Measurements from ENCODE around the gene C1D. TPM values are rescaled to one million over a fixed set of nuclear protein-coding genes. Genes with fewer than 3 reads are reported as not detected.
"Not testable (repeated sequence)": the region's sequence is repeated elsewhere in the genome, so short reads cannot be mapped to it uniquely, and the experiment has no call there.

Gene C1D
- total RNA-seq, 1 donor from 2014 or later = 7.9 TPM

DNA sequence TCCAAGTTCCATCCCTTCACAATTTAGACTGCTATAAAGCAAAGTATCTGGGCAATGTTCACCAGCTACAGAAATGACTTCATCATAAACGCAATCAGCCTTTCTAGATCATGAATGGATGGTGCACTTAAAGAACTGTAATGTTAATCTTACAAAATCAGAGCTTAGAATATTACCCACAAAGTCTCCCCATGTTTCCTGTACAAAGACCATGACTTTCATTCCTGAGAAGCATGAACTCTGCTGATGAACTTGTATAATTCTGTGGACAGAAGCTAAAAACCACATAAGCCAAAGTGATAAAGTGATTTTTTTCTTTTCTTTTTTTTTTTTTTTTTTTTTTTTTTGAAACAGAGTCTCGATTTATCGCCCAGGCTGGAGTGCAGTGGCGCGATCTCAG is 53.3 kb downstream of the C1D start:
- ATAC-seq = no peak
- no peak for DNase-seq (ENCODE audit: low spot score)

DNA sequence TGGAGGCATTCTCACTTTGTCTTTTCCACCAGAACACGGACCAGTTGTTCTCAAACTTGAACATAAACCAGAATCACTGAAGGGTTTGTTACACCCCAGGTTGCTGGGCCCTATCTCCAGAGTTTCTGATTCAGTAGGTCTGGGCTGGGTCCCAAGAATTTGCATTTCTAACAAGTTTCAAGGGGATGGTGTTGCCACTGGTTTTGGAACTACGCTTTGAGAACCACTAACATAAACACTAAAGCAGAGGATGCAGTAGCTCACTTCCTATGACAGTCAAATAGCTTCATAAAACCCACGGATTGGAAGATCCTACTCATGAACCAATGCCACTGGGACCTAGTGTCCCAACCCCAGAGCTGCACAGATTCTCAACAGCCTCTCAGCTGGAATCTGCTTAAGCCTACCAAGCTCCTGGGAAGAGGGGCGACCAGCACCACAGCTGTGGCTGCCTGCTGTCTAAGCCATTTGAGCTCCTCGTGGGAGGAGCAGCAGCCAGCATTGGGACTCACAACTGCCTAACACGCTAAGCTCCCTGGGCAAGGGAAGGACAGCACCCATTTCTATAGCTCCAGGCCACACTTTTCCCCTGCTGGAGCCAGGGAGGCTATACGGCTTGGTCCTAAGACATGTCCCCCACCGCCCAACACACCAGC is 62.5 kb downstream of the C1D start:
- DNase-seq (ENCODE audit: low spot score) (no peak), ATAC-seq (no peak)

DNA sequence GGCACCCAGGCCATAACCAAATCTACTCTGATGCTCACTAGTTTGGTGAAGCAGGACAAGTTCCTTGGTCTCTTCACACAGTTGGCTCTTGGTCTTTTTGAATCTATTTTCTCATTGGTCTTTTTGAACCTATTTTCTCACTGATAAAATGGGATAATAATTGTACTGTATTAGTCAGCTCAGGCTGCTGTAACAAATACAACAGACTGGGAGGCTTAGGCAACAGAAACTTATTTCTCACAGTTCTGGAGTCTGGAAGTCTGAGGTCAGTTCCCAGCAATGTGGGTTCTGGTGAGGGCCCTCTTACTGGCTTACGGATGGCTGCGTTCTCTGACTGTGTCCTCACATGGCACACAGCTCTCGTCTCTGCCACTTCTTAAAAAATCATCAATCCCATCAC is 63.5 kb downstream of the C1D start:
- DNase-seq (ENCODE audit: low spot score) (no peak), ATAC-seq (no peak)

DNA sequence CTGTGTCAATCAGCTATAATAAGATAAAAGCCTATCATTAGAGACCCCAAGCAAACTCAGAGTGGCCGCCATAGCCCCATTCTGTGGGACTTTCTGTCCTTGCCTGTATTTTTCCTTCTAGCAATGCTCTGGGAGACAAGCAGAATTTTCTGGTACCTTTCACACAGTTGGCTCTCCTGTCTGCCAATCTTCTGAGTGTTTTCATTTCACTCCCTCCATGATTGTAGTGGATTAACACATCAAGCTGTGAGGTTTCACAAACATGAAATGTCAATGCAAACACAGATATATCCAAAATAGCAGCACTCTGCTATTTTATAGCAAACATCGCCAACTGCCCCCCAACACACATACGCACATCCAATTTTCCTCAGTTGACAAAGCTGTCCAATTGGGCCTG is 64.9 kb downstream of the C1D start:
- DNase-seq (ENCODE audit: low spot score) (no peak), ATAC-seq (no peak)

DNA sequence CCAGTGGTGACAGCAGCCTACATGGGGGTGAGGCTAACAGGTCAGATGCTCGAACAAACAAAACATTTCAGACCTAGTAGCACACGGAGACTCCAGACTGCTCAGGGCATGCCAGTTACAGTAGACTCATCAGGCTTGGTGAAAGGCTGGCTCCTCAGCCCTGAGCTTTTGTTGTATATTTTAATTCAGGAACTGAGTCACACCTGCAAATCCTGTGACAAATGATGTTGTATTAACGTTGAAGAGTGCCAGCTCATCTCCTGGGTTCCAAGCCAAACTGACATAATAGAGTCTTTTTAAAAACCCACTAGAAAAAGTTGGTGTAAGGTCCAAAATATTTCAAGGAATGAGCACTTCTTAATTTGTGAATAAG is 65.3 kb downstream of the C1D start:
- ATAC-seq = no peak

DNA sequence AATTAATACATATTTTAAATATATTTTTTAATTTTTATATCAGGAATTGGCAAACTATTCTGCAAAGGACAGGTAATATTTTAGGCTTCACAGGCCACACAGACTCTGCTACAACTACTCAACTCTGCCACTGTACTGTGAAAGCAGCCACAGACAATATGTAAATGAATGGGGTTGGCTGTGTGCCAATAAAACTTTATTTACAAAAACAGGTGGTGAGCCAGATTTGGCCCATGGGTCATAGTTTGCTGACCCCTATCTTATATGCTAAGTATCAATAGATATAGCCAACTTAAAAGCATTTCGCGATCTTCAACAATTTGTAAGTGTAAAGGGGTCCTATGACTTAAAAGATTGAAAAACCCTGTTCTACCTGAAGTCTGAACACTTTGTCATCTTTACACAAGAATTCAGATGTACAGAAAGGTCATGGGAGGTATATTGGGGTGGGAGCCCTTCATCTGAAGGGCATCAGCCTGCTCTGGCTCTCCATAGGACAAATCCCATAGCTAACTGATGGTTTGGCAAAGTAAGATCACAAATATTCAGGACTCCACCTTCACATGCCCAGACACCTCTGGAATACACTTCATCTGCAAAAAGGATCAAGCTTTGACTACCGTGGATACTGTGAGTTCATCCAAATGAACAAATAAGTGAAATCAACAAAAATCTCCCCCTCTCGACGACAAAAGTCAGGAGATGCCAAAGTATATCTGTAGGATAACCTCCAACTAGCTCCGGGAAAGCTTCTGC is 65.9 kb downstream of the C1D start:
- no peak for DNase-seq (ENCODE audit: low spot score)
- ATAC-seq = no peak

More for the DNA sequence above, 65.3 kb downstream of the C1D start:
- no peak for DNase-seq (ENCODE audit: low spot score)

DNA sequence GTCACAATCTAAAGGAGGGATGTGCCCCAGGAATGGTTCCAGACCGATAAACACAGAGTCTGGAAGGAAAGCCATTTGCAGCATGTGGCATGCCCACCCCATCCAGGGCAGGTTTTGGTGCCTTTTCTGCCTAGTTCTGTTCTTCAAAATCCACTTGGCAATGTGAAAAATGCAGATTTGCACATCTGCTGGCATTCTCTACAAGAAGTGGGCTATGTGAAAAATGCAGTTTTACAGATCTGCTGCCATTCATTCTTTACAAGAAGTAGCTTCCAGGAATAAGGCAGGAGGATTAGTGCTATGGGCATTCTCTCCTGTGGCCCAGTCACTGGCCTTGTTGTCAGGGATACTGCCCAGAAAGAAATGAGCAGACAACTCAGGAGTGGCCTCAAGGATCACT is 68.1 kb downstream of the C1D start:
- ATAC-seq = no peak
- DNase-seq (ENCODE audit: low spot score) = no peak

DNA sequence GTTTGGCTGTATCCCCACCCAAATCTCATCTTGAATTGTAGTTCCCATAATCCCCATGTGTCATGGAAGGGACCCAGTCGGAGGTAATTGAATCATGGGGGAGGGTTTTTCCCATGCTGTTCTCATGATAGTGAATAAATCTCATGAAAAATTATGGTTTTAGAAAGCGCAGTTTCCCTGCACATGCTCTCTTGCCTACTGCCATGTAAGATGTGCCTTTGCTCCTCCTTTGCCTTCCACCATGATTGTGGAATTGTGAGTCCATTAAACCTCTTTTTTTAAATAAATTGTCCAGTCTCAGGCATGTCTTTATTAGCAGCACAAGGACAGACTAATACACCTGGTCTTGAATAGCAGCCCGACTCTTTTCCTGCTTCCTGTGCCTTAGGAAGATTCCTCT is 68.7 kb downstream of the C1D start:
- ATAC-seq; DNase-seq (ENCODE audit: low spot score): not testable (repeated sequence)

DNA sequence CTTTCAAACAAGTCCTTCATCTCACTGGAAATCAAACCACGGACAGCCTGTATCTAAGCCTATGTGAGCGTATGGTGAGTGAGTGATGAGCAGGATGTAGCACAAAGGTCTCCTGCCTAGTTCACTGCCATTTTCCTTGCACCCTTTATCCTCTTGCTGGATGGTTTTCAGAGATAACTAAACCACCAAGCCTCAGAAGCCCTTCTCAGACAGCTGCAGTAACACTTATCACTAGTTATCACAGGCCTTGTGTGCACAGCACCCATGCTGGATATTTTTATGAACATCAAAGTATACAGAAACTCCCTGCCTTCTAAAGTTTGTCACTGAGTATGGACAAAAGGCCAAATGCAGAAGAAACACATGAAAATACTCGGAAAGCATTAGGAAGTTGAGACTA is 69.5 kb downstream of the C1D start:
- ATAC-seq = no peak

DNA sequence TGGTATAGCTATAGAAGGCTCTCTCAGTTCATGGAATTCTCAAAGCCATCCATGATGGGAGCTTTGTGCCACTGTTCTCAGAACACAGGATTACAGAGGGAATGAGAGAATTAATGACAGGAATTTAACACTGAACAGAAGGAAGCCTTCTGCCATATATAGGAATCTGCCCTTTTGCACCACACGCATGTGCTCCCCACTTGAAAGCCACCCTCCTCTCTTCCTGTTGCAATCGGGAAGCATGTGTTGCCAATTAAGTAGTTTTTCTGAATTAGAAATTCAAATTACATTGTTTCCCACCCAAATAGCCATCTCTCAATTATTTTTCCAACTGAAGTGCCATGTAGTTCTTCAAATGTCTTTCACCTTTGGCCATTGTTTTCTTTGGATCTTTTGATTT is 71.3 kb downstream of the C1D start:
- DNase-seq (ENCODE audit: low spot score) (no peak), ATAC-seq (no peak)

More for the DNA sequence above, 69.5 kb downstream of the C1D start:
- DNase-seq (ENCODE audit: low spot score) = no peak

Other genes with a start within 250 kb of the C1D start
- 4.9 TPM for gene PNO1, start 94.9 kb upstream of the C1D start, total RNA-seq
- 23.5 TPM for gene PPP3R1, start 189.5 kb upstream of the C1D start, total RNA-seq

All from left lobe of liver (tissue), 2 donors.